TTC549 (cell line): ENCODE data around the gene SH3BP2.

Experiments used
- FAIRE-seq: peaks from 2 replicates; lab custom pipeline; 2012; peaks lifted over from hg19 to GRCh38; lab: Jason Lieb, UNC

The SH3BP2 gene

GRCh38 chr4:2858451-2859217 lies 65.7 kb downstream of the SH3BP2 start:
- FAIRE-seq, result no peak

GRCh38 chr4:2859514-2859913 lies 66.6 kb downstream of the SH3BP2 start:
- FAIRE-seq, result no peak

GRCh38 chr4:2860391-2861348 lies 67.8 kb downstream of the SH3BP2 start:
- FAIRE-seq, result no peak

DNA sequence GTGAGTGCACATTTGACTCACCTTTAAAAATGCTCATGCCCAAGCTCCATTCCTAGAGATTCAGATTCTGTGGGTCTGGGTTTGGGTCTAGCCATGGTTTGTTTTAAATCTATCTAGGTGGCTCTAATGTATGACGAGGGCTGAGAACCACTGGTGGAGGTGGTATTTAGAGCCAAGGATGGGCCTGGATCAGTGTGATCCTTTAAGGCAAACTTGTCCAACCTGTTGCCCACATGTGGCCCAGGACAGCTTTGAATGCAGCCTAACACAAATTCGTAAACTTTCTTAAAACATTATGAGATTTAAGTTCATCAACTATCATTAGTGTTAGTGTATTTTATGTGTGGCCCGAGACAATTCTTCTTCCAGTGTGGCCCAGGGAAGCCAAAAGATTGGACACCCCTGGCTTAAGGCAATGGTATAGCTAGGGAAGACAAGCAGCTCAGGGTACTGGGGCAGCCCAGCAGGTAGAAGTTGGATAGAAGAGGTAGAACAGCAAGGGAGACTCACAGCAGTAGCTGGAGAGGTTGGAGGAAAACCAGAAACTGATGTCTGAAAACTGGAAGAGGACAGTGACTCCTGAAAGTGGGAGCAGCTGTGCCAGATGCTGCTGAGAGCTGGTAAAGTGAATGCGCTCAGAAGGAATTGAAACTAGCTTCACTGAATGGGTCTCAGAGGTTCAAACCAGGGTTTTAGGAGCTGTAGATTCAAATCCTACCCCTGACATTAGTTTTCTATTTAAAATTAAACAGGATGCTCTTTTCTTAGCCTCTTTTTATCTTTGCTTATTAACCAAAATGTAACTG lies 68.9 kb downstream of the SH3BP2 start:
- no peak for FAIRE-seq

- no peak for FAIRE-seq
These were observed 69.6 kb downstream of the SH3BP2 start for GRCh38 chr4:2862528-2862927.

DNA sequence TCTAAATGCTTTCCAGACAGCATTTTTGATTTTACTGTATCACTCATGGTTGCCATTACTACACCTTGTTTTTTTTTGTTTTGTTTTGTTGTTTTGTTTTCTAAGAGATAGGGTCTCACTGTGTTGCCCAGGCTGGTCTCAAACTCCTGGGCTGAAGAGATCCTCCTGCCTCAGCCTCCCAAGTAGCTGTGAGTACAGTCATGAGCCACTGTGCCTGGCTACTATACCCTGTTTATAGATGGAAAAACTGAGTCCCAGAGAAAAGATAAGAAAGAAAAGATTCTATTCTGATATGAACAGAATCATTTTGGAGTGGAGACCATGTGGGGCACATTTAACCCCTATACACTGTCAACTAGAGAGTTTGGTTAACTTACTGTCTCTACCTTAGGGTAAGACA lies 70.8 kb downstream of the SH3BP2 start:
- no peak for FAIRE-seq

GRCh38 chr4:2865196-2865780 lies 72.4 kb downstream of the SH3BP2 start:
- no peak for FAIRE-seq

DNA sequence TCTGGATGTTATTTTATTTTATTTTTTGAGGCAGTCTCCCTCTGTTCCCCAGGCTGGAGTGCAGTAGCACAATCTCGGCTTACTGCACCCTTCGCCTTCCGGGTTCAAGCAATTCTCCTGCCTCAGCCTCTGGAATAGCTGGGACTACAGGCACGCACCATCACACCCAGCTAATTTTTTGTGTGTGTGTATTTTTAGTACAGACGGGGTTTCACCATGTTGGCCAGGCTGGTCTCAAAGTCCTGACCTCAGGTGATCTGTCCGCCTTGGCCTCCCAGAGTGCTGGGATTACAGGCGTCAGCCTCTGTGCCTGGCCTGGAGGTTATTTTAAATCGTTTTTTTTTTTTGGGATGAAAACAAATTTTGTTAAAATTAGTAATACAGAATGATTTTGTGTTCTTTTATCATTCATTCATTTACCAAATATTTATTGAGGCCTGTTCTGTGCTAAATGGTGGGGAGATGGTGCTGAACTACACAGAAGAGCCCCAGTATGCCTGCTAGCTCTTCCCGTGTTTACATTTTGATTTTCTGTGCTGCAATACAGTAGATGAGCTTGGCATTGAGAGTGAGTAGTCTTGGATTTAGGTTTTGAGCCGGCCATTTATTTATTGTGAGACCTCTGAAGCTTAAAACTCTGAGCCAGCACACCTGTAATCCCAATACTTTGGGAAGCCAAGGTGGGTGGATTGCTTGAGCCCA lies 73.4 kb downstream of the SH3BP2 start:
- no peak for FAIRE-seq

GRCh38 chr4:2866891-2867290 lies 74.0 kb downstream of the SH3BP2 start:
- FAIRE-seq, result no peak

- no peak for FAIRE-seq
These were observed 75.0 kb downstream of the SH3BP2 start for GRCh38 chr4:2867758-2868491.

DNA sequence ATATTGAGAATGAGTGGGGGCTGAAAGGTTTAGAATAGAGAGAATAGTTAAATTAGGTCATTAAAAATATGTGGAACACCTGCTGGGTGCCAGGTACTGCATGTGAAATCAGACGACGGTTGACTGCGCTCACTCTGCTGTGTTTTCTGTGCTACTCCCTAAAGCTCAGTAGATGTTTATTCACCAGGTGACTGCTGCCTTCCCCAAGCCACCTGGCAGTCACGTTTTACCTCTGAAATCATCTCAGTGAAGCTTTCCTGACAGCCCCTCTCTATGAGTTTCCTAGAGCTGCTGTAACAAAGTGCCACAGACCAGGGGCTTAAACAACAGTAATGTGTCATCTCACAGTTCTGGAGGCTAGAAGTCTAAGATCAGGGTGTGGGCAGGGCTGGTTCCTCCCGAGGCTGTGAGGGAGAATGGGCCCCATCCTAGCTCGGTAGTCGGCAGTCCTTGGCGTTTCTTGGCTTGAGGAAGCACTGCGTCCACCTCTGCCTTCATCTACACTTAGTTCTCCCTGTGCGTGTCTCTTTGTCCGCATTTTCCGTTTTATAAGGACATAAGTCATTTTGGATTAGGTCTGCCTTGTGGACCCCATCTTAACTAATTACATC lies 76.1 kb downstream of the SH3BP2 start:
- FAIRE-seq, result no peak

GRCh38 chr4:2869659-2870058 lies 76.8 kb downstream of the SH3BP2 start:
- FAIRE-seq, result no peak

- FAIRE-seq, result no peak
These were observed 77.2 kb downstream of the SH3BP2 start for GRCh38 chr4:2870082-2870481.

- FAIRE-seq, result no peak
These were observed 78.6 kb downstream of the SH3BP2 start for GRCh38 chr4:2871466-2871865.

GRCh38 chr4:2871911-2872310 lies 79.0 kb downstream of the SH3BP2 start:
- FAIRE-seq, result no peak

DNA sequence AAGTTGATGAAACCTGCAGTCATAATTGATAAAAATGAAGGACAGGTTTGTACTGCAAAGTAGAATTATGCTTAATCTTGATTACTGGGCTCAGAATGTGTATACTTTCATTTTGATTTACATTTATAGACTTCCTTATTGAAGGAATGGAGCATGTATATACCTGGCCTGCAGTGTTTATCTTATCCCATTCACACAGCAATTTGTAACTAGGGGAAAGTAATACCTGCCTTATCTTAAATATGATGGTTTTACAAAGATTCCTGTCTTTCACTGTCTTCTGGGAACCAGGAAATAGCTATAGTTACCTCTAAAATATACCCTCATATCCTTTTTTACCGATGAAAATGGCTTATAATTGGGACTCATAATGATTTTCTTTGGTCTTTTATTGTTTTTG lies 80.4 kb downstream of the SH3BP2 start:
- FAIRE-seq, result no peak

- FAIRE-seq, result no peak
These were observed 82.0 kb downstream of the SH3BP2 start for GRCh38 chr4:2874861-2875260.

GRCh38 chr4:2875556-2875955 lies 82.7 kb downstream of the SH3BP2 start:
- FAIRE-seq, result no peak

- no peak for FAIRE-seq
These were observed 85.5 kb downstream of the SH3BP2 start for GRCh38 chr4:2878346-2878745.

DNA sequence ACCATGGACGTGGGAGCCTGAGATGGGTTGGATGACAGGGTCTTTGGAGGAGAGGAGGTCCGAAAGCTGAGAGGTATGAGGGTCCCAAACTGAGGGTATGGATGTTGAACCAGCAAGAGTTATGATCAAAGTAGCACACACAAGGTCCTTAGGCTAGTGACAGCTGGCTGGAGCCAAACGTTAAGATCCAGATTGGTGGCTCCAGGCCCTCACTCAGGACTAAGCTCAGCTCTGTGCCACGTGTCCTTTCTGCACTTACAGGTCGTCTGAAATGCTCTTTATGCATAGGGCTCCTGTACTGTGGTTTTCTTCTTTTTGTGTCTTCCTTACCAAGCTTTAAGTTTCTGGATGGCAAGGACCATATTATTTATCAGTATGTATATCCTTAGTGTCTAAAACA lies 86.1 kb downstream of the SH3BP2 start:
- no peak for FAIRE-seq
